ENCODE data around the gene RARG. TPM values are rescaled to one million over a fixed set of nuclear protein-coding genes. Genes with fewer than 3 reads are reported as not detected.
"Not testable (repeated sequence)": the region's sequence is repeated elsewhere in the genome, so short reads cannot be mapped to it uniquely, and the experiment has no call there.

RARG gene
- total RNA-seq, 1 donor from 2014 or later = 74.5 TPM

DNA sequence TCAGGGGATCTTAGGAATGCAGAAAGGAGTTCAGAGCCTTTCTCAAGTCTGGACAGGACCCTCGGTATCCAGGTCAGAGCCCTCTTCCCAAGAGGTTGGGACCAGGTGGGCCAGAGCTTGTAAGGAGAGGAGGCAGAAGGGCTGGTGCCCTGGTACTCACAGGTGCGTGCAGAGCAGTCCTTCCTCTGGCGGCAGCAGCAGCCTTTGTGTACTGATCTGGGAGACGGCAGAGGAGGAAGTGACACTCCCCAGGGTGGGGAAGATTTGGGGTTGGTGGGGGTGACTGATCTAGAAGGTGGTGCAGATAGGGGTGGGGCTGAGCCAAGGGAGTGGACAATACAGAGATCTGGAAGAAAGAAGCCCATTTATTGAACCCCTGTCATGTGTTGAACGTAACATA lies 25.0 kb downstream of the RARG start, which contains the start of gene ITGB7:
ITGB7 (minus strand) TSS at position 210 of the 400 bp plus-strand sequence. CDS start 6,808 bp downstream, outside the sequence.
- Mint-ChIP-seq H3K36me3 (no peaks in the 10 kb centered on the region), H3K27me3 (no peaks in the 10 kb centered on the region), H3K4me1 (ENCODE audit: unreplicated experiment) (peaks cover 8% of the 10 kb centered on the region), H3K27ac (peak within 1 kb of the TSS; percentile 61), H3K9me3 (no peaks in the 10 kb centered on the region), H3K4me3 (no peak within 1 kb of the TSS)
- no peak for DNase-seq (ENCODE audit: extremely low spot score, unreplicated experiment)
- TF ChIP-seq, protein P1, sequence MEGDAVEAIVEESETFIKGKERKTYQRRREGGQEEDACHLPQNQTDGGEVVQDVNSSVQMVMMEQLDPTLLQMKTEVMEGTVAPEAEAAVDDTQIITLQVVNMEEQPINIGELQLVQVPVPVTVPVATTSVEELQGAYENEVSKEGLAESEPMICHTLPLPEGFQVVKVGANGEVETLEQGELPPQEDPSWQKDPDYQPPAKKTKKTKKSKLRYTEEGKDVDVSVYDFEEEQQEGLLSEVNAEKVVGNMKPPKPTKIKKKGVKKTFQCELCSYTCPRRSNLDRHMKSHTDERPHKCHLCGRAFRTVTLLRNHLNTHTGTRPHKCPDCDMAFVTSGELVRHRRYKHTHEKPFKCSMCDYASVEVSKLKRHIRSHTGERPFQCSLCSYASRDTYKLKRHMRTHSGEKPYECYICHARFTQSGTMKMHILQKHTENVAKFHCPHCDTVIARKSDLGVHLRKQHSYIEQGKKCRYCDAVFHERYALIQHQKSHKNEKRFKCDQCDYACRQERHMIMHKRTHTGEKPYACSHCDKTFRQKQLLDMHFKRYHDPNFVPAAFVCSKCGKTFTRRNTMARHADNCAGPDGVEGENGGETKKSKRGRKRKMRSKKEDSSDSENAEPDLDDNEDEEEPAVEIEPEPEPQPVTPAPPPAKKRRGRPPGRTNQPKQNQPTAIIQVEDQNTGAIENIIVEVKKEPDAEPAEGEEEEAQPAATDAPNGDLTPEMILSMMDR (conservative IDR thresholded peaks at IDR 0.05) = no peak

DNA sequence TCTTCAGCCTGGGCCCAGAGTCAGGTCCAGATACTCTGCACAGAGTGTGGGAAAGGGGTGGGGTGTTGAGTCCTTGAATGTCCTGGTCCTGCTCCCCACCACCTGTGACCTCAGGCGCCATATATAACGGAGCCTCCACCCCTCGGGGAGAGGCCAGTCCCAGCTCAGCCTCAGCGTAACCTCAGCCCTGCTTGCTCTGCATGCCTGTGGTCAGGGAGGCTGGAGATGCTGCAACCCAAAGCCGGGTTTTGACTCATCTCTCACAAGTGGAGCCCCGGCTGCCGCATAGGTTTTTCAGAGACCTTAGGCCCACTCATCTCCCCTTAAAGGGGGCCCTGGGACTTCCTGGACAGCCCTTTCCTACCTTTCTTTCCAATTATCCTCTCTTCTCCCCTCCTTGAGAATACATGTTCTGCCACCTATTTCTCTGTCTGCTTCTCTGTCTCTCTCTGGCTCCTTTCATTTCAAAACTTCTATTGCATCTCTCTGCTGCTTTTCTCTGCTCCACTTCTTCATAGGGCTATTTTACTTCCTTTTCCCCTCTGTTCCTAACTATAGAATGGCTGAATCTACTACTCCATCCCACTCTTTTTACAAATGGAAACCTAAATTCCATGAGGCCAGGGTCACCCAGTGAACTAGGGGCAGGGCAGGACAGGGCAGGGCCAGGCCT lies 26.1 kb downstream of the RARG start:
- no peaks in the 10 kb centered on the region for H3K36me3 Mint-ChIP-seq
- H3K27me3 Mint-ChIP-seq = peaks cover 3% of the 10 kb centered on the region
- H3K4me3 Mint-ChIP-seq = no peak overlapping the region
- H3K27ac Mint-ChIP-seq = no peak overlapping the region
- DNase-seq (ENCODE audit: extremely low spot score, unreplicated experiment) = no peak
- TF ChIP-seq, protein P1 (conservative IDR thresholded peaks at IDR 0.05) = no peak
- H3K9me3 Mint-ChIP-seq = no peaks in the 10 kb centered on the region
- peaks cover 12% of the 10 kb centered on the region for H3K4me1 Mint-ChIP-seq (ENCODE audit: unreplicated experiment)

DNA sequence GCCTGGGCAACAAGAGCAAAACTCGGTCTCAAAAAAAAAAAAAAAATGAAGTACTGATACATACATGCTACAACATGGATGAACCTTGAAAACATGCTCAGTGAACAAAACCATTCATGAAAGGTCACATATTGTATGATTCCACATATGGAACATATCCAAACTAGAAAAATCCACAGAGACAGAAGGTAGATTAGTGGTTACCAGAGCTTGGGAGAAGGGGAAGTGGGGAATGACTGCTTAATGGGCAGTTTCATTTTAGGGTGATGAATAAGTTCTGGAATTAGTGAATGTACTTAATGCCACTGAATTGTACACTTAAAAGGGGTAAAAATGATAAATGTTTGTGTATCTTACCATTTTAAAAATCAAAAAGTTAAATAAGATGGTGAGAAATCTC lies 27.7 kb downstream of the RARG start:
- H3K4me3 Mint-ChIP-seq = no peak overlapping the region
- no peaks in the 10 kb centered on the region for H3K9me3 Mint-ChIP-seq
- no peaks in the 10 kb centered on the region for H3K36me3 Mint-ChIP-seq
- H3K27me3 Mint-ChIP-seq = peaks cover 10% of the 10 kb centered on the region
- no peak for DNase-seq (ENCODE audit: extremely low spot score, unreplicated experiment)
- no peak overlapping the region for H3K27ac Mint-ChIP-seq
- TF ChIP-seq, protein P1 (conservative IDR thresholded peaks at IDR 0.05) = no peak
- peaks cover 13% of the 10 kb centered on the region for H3K4me1 Mint-ChIP-seq (ENCODE audit: unreplicated experiment)

DNA sequence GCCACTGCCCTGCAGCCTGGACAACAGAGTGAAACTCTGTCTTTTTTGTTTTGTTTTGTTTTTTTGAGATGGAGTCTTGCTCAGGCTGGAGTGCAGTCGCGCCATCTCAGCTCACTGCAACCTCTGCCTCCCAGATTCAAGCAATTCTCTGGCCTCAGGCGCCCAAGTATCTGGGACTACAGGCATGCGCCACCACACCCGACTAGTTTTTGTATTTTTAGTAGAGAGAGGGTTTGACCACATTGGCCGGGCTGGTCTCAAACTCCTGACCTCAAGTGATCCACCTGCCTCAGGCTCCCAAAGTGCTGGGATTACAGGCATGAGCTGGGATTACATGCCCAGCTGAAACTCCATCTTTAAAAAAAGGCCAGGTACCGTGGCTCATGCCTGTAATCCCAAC lies 29.7 kb downstream of the RARG start:
- H3K4me1 Mint-ChIP-seq (ENCODE audit: unreplicated experiment); H3K27ac Mint-ChIP-seq; H3K9me3 Mint-ChIP-seq; DNase-seq (ENCODE audit: extremely low spot score, unreplicated experiment); H3K4me3 Mint-ChIP-seq; H3K36me3 Mint-ChIP-seq: not testable (repeated sequence)
- H3K27me3 Mint-ChIP-seq = peaks cover 27% of the 10 kb centered on the region

GRCh38 chr12:53201639-53202038 lies 30.4 kb downstream of the RARG start:
- Mint-ChIP-seq H3K9me3 (no peaks in the 10 kb centered on the region), H3K27ac (no peak overlapping the region), H3K4me1 (ENCODE audit: unreplicated experiment) (peaks cover 5% of the 10 kb centered on the region), H3K4me3 (no peak overlapping the region), H3K36me3 (no peaks in the 10 kb centered on the region), H3K27me3 (peaks cover 34% of the 10 kb centered on the region)
- TF ChIP-seq, protein P1 (conservative IDR thresholded peaks at IDR 0.05) = no peak
- DNase-seq (ENCODE audit: extremely low spot score, unreplicated experiment) = no peak

DNA sequence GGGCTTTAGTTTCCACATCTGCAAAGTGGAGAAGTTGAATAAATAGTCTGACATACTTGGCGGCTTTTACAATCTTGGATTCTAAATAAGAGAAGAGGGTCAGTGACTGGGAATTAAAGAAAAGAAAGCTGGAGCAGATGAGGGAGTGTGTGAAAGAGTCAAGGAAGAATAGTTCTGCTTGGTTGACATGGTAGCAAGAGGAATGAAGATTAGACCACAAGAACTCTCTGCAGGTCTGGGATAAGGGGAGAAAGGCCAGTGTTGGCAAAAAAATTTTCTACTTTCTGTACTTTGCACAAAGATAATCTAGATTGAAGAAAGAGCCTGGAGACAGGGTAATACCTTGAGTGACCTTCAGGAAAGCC lies 30.9 kb downstream of the RARG start:
- Mint-ChIP-seq H3K36me3 (no peaks in the 10 kb centered on the region), H3K9me3 (no peaks in the 10 kb centered on the region), H3K27me3 (peaks cover 39% of the 10 kb centered on the region), H3K4me1 (ENCODE audit: unreplicated experiment) (peaks cover 5% of the 10 kb centered on the region), H3K27ac (peak overlapping the region; percentile 57), H3K4me3 (no peak overlapping the region)
- no peak for DNase-seq (ENCODE audit: extremely low spot score, unreplicated experiment)
- TF ChIP-seq, protein P1 (conservative IDR thresholded peaks at IDR 0.05) = no peak
